ENCODE measurements around the gene EIF4B.

Gene EIF4B

GRCh38 chr12:52969828-52970569 lies 36.3 kb upstream of the EIF4B start:
- no peak for DNase-seq
- in situ Hi-C loops (cut with HindIII; ENCODE audit: low pct_ligation_motif_present, low sequenced_read_pairs) = loop anchor here (10.0 kb wide), 1 partner anchor 75 kb away; no protein-coding TSS in a partner anchor
- no peaks in the 10 kb centered on the region for H3K27me3 ChIP-seq (replicated peaks)
- H3K27ac ChIP-seq = no peak overlapping the region
- TF ChIP-seq CTCF (IDR thresholded peaks at IDR 0.05; ENCODE audit: low read depth, low read length, missing control alignments) = no peak
- H3K36me3 ChIP-seq (replicated peaks) = no peaks in the 10 kb centered on the region
- H3K4me3 ChIP-seq (ENCODE audit: low read depth, low read length) = no peak overlapping the region

DNA sequence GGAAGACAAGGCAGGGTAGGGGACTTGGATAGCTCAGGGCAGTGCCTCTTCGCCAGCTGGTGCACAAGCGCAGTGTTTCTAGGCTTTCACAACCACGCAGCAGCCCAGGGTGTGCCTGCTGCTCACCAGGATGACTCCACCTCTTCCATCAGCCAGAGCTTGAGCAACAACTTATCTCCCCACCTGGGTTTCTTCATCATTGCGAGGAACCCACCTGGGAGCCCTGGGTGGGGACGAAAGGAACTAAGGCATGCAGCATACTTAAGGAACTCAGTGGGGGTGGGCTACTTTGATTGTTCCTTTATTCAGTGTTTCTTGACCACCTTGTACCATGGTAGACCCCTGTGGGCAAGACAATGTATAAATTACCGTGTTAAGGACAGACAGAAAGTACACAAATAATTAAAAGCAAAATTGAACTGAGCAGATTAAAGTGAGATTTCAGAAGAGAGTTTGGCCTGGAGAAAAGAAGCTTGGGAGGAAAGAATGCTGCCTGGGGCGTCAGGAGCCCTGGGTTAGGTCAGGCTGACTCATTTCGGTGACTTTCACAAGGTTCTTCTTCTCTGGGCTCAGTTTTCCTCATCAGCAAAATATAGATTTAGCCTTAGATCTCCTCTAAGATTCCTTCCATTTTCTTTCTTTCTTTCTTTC lies 34.5 kb upstream of the EIF4B start:
- no peaks in the 10 kb centered on the region for H3K27me3 ChIP-seq (replicated peaks)
- in situ Hi-C loops (cut with HindIII; ENCODE audit: low pct_ligation_motif_present, low sequenced_read_pairs) = loop anchor here (10.0 kb wide), 1 partner anchor 77 kb away; no protein-coding TSS in a partner anchor
- H3K4me3 ChIP-seq (ENCODE audit: low read depth, low read length) = no peak overlapping the region
- peak; percentile 58 for DNase-seq
- H3K27ac ChIP-seq = no peak overlapping the region
- H3K36me3 ChIP-seq (replicated peaks) = no peaks in the 10 kb centered on the region
- TF ChIP-seq CTCF (IDR thresholded peaks at IDR 0.05; ENCODE audit: low read depth, low read length, missing control alignments) = no peak

GRCh38 chr12:52975204-52975603 lies 31.1 kb upstream of the EIF4B start:
- in situ Hi-C loops (cut with HindIII; ENCODE audit: low pct_ligation_motif_present, low sequenced_read_pairs) = loop anchor here (10.0 kb wide), 1 partner anchor 80 kb away; no protein-coding TSS in a partner anchor
- Histone ChIP-seq H3K4me3 (ENCODE audit: low read depth, low read length) (no peak overlapping the region), H3K27me3 (replicated peaks) (no peaks in the 10 kb centered on the region), H3K36me3 (replicated peaks) (no peaks in the 10 kb centered on the region), H3K27ac (no peak overlapping the region)
- no peak for TF ChIP-seq CTCF (IDR thresholded peaks at IDR 0.05; ENCODE audit: low read depth, low read length, missing control alignments)
- peak; percentile 38 for DNase-seq

DNA sequence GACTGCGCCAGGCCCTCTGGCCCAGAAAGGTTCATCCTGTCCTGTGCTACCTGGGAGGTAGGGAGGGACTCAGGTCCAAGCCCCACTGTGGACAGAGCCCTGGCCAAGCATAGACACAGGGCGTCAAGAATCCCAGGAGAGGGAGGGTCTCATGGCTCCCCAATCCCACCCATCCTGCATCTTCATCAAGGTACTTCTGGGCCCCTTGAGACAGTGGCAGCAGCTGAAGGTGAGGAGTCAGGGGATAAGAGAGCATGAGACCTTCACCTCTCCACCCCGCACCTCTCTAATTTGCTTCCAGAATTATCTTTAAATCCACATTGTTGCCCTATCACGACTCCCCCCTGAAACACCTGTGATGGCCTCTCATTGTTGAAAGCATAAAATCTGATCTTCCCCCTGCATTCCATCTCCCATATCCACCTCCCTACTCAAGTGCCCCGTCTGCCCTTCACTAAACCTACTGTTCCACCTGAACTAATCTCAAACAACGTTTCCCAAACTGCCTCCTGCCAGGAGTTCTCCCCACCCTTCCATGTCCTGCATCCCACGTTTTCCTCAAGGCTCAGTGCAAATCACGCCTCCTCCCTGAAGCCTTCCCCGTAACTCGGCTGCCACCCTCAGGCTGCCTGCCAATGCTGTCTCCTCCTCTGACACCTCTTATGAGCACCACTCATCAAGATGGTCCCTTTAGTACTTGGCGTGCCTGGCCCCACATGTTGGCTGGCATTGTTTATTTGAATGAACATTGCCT lies 30.3 kb upstream of the EIF4B start:
- DNase-seq = peak; percentile 17
- no peaks in the 10 kb centered on the region for H3K27me3 ChIP-seq (replicated peaks)
- no peak overlapping the region for H3K4me3 ChIP-seq (ENCODE audit: low read depth, low read length)
- H3K36me3 ChIP-seq (replicated peaks) = no peaks in the 10 kb centered on the region
- H3K27ac ChIP-seq = no peak overlapping the region
- in situ Hi-C loops (cut with HindIII; ENCODE audit: low pct_ligation_motif_present, low sequenced_read_pairs) = loop anchor here (10.0 kb wide), 1 partner anchor 81 kb away; no protein-coding TSS in a partner anchor
- TF ChIP-seq CTCF (IDR thresholded peaks at IDR 0.05; ENCODE audit: low read depth, low read length, missing control alignments) = peak; percentile 54

DNA sequence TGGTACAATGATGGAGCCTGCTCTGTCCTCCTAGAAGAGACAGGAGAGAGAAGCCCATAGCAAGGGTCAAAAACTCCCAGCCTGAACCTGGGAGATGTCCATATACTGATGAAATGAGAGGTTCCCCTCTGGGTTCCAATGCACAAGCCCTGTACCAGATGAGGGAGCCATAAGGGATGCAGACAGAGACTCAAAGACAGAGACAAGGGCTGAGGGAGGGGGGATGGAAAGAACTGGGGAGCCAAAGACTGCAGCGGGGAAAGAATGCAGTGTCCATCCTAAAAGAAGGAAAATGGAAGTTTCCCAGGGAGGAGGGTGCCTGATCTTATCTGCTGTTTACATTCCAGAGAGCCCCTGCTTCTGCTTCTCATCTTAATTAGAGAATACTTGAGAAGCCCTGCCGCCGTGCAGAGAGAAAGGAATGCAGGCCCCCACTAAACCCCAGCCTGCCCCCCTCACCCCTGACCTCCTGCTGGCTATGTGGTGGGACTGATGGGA lies 29.6 kb upstream of the EIF4B start:
- in situ Hi-C loops (cut with HindIII; ENCODE audit: low pct_ligation_motif_present, low sequenced_read_pairs) = loop anchor here (10.0 kb wide), 1 partner anchor 82 kb away; no protein-coding TSS in a partner anchor
- Histone ChIP-seq H3K36me3 (replicated peaks) (no peaks in the 10 kb centered on the region), H3K27me3 (replicated peaks) (no peaks in the 10 kb centered on the region), H3K4me3 (ENCODE audit: low read depth, low read length) (no peak overlapping the region), H3K27ac (no peak overlapping the region)
- DNase-seq = peak; percentile 13
- TF ChIP-seq CTCF (IDR thresholded peaks at IDR 0.05; ENCODE audit: low read depth, low read length, missing control alignments) = no peak

Data from brain microvascular endothelial cell (primary cell).